GM18951 (cell line): ENCODE data around the gene CD96.
"Not testable (repeated sequence)": the region's sequence is repeated elsewhere in the genome, so short reads cannot be mapped to it uniquely, and the experiment has no call there.

Source experiments
- POLR2A ChIP-seq: IDR thresholded peaks from 4 replicates; pipeline ENCODE4 v1.6.1; 2011; ENCODE audit warnings: mild to moderate bottlenecking; ENCODE audit not compliant: insufficient read length, insufficient read depth; ENCODE audit errors: extremely low read depth
- in situ Hi-C: fragments of 300-500 bp; cut with MboI; formaldehyde crosslinking; loops from one replicate; pipeline ENCODE4 v1.12.0; 2022; ENCODE audit warnings: low sequenced_read_pairs, mixed read lengths, inconsistent platforms; ENCODE audit not compliant: unreplicated experiment

Gene CD96, protein sequence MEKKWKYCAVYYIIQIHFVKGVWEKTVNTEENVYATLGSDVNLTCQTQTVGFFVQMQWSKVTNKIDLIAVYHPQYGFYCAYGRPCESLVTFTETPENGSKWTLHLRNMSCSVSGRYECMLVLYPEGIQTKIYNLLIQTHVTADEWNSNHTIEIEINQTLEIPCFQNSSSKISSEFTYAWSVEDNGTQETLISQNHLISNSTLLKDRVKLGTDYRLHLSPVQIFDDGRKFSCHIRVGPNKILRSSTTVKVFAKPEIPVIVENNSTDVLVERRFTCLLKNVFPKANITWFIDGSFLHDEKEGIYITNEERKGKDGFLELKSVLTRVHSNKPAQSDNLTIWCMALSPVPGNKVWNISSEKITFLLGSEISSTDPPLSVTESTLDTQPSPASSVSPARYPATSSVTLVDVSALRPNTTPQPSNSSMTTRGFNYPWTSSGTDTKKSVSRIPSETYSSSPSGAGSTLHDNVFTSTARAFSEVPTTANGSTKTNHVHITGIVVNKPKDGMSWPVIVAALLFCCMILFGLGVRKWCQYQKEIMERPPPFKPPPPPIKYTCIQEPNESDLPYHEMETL

DNA sequence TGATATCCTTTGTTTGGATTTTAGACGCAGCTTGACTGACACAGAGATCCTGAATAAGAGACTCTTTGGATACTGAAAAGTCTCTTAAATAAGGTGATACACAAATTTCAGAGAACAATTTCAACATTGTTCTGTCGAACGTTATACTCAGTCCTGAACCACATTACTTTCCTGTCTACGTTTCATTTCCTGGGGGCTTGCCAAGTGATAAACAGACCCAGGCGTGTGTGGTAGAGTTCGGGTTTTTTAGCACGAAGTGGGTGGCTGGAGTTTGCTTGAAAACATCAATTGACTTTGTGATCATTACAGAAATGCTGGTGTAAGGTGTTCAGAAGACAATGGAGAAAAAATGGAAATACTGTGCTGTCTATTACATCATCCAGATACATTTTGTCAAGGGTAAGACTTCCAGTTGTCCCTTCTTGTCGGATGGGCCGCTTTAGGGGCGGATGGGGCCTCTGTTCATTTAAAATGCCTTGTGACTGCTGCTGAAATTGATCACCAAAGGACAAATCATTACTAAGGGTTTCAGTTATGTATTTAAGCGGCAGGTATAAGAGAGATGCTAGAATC lies at the start of gene CD96:
Gene CD96 (plus strand): TSS at position 287 of the 573 bp plus-strand sequence. CDS start 52 bp downstream, at position 339.
- TF ChIP-seq POLR2A, result no peak
- in situ Hi-C loops, result no loop called here

DNA sequence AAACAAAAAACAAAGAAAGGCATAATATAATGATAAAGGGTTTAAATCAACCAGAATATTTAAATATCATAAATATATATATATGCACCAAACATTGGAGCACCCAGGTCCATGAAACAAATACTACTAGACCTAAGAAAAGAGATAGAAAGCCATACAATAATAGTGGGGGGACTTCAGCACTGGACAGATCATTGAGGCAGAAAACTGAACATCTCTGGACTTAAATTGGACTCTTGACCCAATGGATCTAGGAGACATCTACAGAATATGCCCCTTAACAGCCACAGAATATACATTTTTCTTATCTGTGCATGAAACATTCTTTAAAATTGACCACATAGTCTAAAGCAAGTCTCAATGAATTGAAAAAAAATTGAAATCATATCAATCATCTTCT lies 48.7 kb upstream of the CD96 start:
- TF ChIP-seq POLR2A, result no peak
- in situ Hi-C loops, result no loop called here

DNA sequence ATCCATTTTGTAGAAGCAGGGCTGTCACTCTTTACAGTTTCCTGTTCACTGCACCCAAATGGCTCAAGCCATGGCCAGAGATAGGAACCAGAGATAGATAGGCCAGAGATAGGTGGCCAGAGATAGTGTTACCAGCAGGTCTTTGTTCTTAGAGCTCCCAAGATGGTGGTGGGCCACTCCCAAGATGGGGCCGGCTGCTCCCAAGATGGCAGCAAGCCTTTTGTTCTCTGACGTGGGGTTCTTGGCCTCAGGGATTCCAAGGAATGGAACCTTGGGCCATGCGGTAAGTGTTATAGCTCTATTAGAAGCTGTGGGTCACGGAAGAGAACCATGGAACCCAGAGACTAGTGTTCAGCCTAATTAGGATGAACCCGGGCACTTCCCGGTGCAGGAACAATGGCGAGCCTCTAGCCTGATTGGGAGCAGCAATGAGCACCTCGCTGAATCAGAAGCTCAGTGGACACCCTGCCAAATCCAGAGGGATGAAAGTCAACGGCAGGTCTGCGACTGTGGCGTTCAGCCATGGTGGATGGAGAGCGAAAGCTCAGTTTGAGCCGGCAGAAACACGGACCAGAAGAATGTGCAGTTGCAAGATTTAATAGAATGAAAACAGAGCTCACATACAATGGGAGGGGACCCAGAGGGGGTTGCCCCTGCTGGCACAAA lies 45.0 kb upstream of the CD96 start:
- in situ Hi-C loops, result no loop called here
- TF ChIP-seq POLR2A, result no peak

DNA sequence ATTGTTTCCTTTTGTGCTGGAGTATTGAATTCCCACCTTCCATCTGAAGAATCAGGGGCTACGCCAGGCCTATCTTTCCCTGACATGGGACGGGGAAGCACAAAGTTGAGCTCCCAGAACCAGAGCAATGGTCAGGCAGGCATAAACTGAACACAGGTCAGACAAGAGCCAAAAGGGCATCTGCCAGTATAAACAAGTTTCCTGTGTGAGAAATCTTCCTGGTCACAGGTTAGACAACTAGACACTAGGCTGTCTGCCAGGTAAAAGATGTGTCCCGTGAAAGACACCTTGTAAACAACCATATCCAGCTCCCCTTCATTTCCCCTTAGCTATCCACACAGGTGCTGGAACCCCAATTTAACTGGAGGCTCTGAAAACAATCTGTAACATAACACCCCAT lies 44.0 kb upstream of the CD96 start:
- no peak for TF ChIP-seq POLR2A
- in situ Hi-C loops, result no loop called here

DNA sequence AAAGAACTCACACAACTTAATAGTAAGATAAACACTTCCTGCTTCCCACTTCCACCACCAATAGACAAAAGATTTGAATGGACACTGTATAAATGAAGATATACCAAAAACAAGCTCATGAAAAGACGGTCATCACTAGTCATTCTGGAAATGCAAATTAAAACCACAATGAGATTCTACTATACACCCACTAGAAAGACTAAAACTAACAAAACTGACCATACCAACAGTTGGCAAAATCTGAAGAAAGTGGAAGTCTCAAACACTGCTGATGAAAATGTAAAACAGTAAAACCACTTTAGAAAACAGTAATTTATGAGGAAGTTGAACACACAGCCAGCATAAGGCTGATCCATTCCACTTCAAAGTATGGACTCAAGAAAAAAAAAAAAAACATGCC lies 35.6 kb upstream of the CD96 start:
- in situ Hi-C loops, result no loop called here
- no peak for TF ChIP-seq POLR2A

DNA sequence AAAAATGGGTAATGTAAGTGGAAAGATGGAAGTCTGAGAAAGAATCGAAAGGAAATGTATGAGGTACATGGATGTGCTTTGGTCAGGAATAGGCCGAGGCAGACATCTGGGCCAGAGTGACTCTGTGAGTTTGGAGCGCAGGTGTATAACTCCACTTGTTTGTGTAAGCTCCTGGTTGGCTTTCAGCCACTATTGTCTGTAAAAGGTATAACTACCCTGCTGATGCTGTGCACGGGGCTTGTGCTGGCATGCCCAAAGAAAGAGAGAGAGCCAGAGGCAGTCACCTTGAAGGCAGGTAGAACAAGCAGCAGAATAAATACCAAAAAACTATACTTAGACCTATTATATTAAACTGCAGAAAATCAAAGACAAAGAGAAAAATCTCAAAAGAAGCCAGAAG lies 32.7 kb upstream of the CD96 start:
- no peak for TF ChIP-seq POLR2A
- in situ Hi-C loops, result no loop called here

DNA sequence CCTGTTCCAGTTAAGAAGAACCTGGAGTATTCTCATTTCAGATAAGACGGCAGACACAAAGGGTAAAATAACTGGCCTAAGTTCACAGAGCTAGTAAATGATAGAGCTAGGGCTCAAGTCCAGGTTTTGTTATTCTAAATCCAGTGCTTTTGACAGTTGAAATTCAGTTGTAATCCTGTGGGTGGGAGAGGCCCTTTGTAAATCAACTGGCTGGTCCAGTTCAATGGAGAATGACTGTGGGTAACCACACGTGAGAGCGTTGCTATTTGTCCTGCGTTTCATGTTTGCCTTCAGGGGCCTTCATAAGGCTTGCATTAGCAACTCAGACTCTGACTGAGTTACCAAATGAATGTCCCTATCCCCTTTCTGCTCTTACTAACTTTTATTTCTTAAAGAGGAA lies 24.2 kb upstream of the CD96 start:
- in situ Hi-C loops, result no loop called here

DNA sequence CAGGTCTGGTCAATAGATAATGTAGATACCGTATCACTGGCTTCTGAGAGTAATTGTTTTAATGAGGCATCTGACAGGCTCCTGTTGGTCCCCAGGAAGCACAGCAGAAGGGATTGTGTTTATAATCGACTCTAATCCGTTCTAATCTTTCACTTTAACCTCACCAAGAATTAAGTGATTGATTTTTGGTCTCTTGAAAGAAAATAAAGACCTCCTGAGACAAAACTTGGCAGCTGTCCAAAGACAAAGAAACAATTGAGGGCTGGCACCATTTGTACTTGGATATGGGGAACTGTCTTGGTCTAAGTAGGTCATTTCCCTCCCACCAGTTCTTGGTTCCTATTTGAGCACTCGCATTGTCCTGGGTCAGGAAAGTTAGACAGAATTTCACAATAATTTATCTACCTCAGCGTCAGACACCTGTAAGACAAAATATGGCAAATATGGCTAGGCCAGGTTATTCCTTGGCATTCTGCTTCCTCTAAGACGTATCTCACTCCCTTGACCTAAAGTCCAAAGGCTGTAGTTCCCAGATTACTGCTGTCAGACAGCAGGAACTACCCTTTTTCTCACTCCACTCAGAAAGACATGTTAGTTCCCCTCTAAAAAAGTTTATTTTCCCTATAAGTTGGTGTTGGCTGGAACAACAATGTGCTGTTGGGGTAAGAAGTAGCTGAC lies 22.7 kb upstream of the CD96 start:
- in situ Hi-C loops, result no loop called here
- TF ChIP-seq POLR2A, result no peak

More for the DNA sequence above, 24.2 kb upstream of the CD96 start:
- TF ChIP-seq POLR2A, result no peak

DNA sequence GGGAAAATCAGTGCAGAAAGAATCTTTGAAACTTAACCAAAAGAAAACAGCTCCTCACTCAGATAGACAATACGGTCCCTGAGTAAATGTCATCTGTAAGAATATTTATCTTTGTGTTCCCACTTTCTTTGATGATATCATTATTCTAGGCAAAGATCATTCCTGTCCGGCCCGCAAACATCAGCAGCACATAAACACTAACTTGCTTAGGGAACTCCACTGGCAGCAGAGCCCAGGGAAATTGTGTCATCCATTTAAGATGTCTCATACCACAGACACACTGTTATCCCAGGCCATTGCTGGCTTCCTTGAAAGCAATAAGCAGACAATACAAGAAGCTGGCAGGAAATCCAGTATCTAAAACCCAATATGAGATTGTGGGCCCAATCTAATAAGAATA lies 20.1 kb upstream of the CD96 start:
- in situ Hi-C loops, result no loop called here
- TF ChIP-seq POLR2A, result no peak

DNA sequence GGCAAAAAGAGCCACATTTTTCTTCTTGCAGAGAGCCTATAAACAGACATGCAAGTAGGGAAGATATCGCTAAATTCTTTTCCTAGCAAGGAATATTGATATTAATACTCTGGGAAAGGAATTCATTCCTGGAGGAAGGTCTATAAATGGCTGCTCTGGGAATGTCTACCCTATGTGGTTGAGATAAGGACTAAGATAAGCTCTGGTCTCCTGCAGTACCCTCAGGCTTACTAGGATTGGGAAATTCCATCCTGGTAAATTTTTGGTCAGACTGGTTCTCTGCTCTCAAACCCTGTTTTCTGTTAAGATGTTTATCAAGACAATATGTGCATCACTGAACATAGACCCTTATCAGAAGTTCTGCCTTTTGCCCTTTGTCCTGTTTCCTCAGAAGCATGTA lies 17.5 kb upstream of the CD96 start:
- in situ Hi-C loops, result not testable (repeated sequence)

DNA sequence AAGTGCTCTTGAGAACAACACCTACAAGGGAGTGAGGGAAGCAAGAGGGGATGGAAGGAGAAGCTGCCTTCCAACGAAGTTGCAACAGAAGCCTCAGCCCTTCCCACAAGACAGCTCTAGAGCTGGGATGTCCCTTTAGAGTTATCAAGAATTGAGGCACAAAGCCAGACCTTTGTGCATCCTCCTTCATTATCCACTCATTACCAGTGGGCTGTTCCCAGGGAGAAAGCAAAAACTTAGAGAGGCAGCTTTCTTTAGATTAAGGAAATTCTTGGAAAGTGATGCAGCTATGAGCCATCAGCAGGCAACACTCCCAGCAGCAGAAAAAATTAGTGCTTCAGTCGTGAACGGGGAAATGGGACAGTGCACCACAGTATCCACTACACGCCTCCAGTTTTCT lies 10.6 kb upstream of the CD96 start:
- in situ Hi-C loops, result loop anchor here (10.0 kb wide), 1 partner anchor 197 kb away; no protein-coding TSS in a partner anchor
- TF ChIP-seq POLR2A, result no peak

DNA sequence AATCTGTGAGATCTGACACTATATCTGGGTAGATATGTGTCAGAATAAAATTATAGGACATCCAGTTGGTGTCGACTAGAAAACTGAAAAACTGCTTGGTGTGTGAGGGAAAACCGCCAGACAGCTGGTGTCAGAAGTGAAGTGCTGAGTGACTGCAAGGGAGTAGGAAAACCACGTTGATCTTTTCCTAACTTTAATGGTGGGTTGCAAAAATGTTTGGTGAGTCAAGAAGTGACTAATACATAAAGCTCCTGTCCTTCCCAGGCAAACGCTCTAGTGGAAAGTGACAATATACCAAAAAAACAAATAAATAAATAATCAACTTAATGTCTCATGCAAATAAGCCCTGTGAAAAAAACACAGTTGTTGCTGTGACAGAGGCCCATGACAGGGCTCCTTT lies 7.3 kb upstream of the CD96 start:
- in situ Hi-C loops, result loop anchor here (10.0 kb wide), 1 partner anchor 200 kb away; no protein-coding TSS in a partner anchor

DNA sequence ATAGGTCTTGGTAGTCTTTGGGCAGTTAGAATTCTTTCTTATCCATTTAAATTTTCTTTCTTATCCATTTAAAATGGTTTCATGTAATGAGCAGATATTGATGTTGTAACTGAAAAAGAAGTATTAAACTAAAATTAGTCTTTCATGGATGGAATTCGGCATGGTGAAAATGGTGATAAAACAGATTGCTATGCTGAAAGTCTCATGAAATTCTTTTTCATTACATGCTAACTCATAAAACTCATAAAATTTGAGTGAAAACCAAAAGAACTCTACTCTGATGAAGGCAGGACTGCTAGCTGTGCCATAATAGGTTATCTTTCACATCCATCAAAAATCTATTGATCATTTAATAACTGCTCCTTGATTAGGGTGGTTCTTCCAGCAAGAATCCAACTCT lies 3.9 kb upstream of the CD96 start:
- in situ Hi-C loops, result loop anchor here (10.0 kb wide), 1 partner anchor 203 kb away; no protein-coding TSS in a partner anchor

More for the DNA sequence above, 7.3 kb upstream of the CD96 start:
- TF ChIP-seq POLR2A, result no peak

More for the DNA sequence above, 3.9 kb upstream of the CD96 start:
- no peak for TF ChIP-seq POLR2A
